NCI-H510A treated with DMSO at 0.1 percent for 48 hours (cell line): ENCODE measurements around the gene SPSB2.

Source experiments
- DNase-seq: peaks from one replicate; lab custom pipeline; 2025; lab: John Stamatoyannopoulos, UW

Gene SPSB2

DNA sequence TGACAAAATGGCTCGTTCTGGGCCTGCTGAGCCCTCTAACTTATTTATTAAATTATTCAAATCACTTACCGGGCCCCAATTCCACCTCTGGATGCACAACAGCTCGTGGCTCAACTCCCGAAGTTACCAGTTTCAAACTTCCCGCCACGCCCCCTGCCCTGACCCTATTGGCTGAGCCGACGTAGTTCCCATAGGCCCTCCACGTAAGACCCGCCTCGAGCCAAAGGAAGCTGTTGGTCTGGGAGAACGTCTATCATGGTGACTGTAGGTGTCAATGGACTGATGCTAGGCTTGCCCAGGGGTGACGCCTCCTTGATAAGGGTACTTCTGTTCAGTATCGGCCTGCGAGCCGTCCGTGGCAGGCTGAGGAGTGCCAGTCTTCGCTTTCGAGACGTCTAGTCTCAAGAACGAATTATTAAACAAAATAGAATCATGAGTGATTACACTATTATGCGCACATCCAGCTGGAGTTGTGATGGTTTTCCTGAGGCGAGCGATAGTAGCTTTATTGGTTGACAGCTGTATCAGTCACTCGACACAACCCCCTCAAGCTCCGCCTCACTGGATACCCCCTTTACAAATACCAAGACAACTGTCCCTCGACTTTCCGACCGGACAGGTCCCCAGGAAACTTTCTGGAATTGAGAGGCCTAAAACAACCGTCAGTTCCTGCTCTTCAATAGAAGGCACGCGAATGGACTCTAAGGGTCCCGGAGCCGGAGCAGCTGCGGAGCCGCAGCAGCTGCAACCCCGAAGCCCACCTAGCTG lies 21.8 kb downstream of the SPSB2 start, which contains the start of gene CDCA3:
CDCA3 (minus strand) TSS at position 134 of the 768 bp plus-strand sequence. CDS start 334 bp downstream, outside the sequence.
- DNase-seq, result peak; percentile 94

DNA sequence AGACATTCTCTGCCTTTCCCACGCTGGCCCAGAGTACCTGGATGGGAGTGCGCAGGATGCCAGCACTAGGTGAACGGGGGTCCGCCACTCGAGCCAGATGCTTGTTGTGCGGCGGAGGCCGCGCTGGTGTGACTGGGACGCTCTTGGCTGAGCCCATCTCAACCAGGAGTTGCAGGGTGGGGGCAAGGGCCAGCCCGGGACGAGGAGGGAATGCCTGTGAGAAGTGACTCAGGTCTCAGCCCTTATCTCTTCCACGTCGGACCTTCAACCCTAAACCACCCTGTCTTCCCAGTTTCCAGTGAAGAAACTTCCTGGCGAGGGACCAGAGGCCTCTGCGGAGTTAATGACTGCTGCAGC lies 22.3 kb downstream of the SPSB2 start:
- no peak for DNase-seq

DNA sequence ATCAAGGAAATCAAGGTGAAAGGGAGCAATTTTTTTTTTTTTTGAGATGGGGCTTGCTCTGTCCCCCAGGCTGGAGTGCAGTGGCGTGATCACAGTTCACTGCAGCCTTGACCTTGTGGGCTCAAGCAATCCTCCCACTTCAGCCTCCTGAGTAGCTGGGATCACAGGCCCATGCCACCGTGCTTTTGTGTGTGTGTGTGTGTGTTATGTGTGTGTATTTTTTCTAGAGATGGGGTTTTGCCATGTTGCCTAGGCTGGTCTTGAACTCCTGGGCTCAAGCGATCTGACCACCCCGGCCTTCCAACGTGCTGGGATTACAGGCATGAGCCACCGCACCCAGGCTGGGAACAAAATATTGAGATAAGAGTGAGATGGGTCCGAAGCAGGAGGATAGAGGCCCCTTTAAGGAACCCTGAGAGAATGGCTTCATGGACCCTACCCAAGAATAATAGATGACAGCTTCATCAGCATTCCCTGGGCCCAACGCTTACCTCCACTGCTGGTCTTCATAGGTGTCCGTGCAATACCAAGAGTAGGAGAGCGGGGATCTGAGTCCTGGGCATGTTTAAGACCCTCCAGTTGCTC lies 23.0 kb downstream of the SPSB2 start:
- no peak for DNase-seq

DNA sequence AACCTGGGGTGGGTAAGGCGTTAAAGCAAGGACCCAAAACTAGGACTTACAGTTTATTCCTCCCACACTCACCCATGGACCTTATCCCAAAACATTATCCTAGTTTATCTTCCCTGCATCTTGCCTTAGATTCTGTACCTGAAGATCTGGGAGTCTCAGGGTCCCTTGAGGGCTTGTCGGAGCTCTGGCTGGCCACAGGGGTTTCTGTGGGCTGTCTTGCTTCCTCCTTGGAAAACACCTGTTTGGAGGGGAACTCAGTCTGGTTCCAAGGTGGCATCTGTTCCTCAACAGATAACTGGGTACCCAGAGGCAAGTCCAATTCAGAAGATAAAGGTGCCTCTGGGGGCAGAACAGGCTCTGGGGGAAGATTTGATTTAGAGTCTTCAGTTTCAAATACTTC lies 23.7 kb downstream of the SPSB2 start:
- no peak for DNase-seq

DNA sequence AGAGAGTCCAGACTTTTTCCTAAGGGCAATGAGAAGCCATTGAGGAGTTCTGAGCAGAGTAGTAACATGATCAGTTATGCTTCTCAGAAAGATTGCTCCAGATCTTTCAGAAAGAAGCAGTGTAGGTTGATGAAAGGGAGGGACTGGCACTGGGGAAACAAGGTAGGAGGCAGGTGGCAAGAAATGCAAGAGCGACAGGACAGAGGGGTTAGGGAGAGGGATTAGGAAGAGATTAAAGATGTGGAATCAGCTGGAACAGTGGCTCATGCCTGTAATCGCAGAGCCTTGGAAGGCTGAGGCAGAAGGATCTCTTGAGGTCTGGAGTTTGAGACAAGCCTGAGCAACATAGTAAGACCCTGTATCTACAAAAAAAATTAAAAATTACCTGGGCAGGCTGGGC lies 25.4 kb downstream of the SPSB2 start:
- no peak for DNase-seq

DNA sequence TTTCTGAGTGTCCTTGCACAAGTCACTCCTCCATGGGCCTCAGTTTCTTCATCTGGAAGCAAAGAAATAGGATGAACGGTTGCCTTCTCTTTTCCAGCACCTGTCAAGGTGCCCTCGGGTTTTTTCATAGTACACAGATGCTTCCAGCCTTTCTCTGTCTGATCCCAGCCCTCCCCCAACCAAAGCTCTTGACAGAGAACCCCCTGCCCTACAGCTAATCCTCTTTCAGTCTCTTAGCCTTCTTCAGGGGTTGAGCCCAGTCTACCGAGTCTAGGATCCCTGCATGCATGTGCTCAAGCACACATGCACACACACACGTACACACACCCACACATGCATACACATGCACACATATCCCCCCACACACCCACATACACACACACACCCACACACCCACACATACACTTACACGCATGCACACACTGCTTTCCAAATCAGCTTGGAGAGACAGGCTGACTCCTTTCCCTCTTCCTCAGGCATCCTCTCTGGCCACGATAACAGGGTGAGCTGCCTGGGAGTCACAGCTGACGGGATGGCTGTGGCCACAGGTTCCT lies 26.7 kb downstream of the SPSB2 start:
- no peak for DNase-seq

DNA sequence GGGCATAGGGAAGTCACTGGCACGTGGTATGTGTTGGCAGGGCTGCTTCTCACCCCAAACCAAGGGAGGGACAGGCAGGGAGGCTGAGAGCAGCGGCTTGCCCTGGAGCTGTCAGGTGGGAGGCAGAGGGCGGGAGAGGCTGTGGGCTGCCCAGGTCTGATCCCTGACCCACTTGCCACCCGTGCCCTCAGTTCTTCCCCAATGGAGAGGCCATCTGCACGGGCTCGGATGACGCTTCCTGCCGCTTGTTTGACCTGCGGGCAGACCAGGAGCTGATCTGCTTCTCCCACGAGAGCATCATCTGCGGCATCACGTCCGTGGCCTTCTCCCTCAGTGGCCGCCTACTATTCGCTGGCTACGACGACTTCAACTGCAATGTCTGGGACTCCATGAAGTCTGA lies 27.7 kb downstream of the SPSB2 start:
- DNase-seq, result no peak

GRCh38 chr12:6843118-6843902 lies 29.8 kb downstream of the SPSB2 start:
- no peak for DNase-seq

DNA sequence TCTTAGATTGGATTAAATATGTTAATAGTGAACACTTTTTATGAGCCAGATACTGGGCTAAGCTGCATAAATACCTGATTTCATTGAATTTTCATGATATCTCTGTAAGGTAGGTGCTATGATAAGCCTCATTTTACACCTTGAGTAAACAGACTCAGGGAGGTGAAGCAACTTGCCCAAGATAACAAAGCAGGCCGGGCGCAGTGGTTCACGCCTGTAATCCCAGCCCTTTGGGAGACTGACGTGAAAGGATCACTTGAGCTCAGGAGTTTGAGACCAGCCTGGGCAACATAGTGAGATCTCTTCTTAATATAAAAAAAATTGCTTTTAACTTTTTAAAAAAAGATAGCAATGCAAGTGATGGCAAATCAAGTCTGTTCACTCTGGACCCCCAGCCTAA lies 31.0 kb downstream of the SPSB2 start:
- DNase-seq, result no peak

GRCh38 chr12:6840761-6841515 lies 32.2 kb downstream of the SPSB2 start, which contains the start of gene GNB3:
TSS of gene GNB3 (plus strand) at chr12:6840925. CDS start at chr12:6841288, 363 bp downstream.
- DNase-seq, result no peak

DNA sequence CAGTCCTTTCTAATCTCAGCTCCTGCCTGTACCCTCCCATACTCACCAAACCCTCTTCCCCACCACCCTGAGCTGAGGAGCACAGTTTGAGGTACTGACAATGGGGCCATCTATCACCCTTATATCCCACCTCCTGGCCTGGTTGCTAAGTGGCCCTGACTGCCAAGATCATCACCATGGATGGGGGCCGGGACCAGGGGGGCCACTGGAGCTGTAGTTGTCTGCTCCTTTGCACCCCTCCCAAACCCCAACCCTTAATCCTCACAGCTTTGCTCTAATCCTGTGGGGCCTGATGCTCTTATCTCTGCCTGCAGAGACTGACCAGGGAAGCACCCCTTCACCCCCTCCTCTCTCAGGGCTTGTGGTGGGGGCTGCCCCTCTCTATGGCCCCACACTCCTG lies 32.8 kb downstream of the SPSB2 start:
- DNase-seq, result no peak

GRCh38 chr12:6839482-6840201 lies 33.5 kb downstream of the SPSB2 start:
- DNase-seq, result peak; percentile 30

DNA sequence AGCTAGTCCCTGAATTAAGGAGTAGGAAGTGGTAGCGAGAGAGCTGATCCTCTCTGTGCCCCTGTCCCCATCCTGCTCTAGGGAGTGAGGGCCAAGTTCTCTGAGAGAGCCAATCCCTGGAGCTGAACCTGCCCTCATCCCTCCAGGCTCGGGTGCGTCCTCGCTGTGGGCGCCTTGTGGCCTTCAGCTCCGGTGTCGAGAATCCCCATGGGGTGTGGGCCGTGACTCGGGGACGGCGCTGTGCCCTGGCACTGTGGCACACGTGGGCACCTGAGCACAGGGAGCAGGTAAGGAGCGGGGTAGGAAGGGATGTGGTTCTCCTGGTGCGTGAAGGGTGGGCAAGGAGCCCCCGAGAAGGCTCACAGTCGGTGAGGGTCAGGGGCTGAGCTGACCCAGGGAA lies 34.2 kb downstream of the SPSB2 start:
- DNase-seq, result no peak

- DNase-seq, result no peak
Measured at GRCh38 chr12:6837370-6838060, 35.6 kb downstream of the SPSB2 start.

DNA sequence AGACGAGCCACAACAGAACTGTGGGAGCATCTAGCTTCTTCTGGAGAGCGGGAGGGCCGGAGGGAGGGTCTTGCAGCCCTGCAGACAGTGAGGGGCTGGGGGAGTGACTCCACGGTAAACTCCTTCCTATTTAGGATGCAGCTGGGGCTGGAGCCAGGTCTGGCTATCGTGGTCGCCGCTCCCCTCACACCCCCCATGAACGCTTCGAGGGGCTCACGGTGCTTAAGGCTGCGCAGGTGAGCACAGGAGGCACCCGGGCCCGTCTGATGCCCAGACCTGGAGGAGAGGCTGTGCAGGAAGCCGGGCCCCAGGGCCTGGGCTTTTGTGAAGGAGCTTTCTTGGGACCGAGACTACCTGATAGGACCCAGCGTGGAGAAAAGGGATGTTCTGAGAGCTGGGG lies 36.3 kb downstream of the SPSB2 start:
- no peak for DNase-seq

GRCh38 chr12:6834873-6835272 lies 38.2 kb downstream of the SPSB2 start:
- DNase-seq, result no peak

GRCh38 chr12:6834254-6834653 lies 38.8 kb downstream of the SPSB2 start:
- DNase-seq, result no peak

DNA sequence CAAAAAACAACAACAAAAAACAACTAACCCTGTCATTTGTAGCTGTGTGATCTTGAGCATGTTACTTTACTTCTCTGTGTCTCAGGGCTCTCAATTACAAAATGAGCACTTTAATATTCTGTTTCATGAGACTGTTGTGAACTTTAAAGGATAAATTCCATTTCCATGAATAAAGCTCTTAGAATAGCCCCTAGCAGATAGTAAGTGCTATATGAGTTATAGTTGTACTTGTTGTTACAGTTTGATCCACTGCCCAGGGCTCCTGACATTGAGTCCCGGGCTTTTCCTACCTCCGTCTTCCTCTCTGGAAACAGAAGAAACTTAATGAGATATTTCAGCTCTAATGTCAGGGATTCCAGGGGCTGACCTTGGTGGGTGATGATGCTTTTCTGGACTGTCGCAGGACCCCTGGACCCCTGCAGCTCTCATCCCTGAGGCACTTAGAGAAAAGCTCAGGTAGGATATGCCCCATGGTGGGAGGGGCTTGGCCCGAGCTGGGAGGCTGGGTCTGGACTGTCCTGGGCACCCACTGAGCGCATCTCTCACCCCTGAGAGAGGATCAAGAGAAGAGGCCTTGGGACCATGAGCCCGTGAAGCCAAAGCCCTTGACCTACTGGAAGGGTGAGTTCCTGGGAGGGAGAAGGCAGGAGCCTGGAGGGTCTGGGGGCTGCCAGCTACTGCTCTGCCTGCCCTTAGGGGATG lies 39.8 kb downstream of the SPSB2 start:
- no peak for DNase-seq

DNA sequence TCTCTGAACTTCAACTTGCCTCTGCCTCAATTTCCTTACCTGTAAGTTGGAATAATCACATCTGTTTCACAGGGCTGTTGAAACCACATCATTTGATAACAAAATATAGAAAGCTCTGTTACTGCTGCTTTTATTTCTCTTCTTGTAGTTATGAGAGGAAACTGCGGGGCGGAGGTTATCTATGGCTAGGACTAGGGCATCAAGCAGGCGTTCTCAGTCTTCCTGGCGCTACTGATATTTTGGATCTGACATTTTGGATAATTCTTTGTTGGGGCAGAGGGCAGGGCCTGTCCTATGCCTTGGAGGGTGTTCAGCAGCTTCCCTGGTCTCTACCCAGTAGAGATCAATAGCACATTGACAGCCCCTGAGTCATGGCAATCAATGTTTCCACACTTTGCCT lies 41.0 kb downstream of the SPSB2 start:
- no peak for DNase-seq

GRCh38 chr12:6831450-6831995 lies 41.6 kb downstream of the SPSB2 start:
- no peak for DNase-seq
